Measurements from ENCODE around the gene CA10. TPM values are rescaled to one million over a fixed set of nuclear protein-coding genes. Genes with fewer than 3 reads are reported as not detected.

The CA10 gene
- total and polyA plus RNA-seq, 9 of the 15 experiments (the other 6 are each of a cell fraction or from before 2014, with no cell fraction given), result not detected

- WGBS (ENCODE audit: insufficient coverage, low coverage, missing lambda C conversion rate), result 2% methylated on average over 3 of the region's 3 CpGs
- Histone ChIP-seq H3K9ac (ENCODE audit: insufficient read depth in 1 of 2, low read depth in 2 of 2, low read length in 2 of 2) (no peak overlapping the region), H3K9me3 (replicated peaks; ENCODE audit: control insufficient read depth, insufficient read depth, low read depth, low read length) (no peaks in the 10 kb centered on the region), H3K27ac (ENCODE audit: extremely low read depth, low read depth, low read length) (no peak overlapping the region), H4K20me1 (replicated peaks; ENCODE audit: control insufficient read depth, insufficient read depth, low read length) (no peaks in the 10 kb centered on the region), H3K4me2 (ENCODE audit: insufficient read depth, low read length) (no peak overlapping the region), H3K4me1 (replicated peaks in 1 of 2; ENCODE audit: control insufficient read depth in 2 of 2, insufficient read depth in 2 of 2, low read length in 2 of 2) (no peaks in the 10 kb centered on the region), H3K36me3 (ENCODE audit: control insufficient read depth, insufficient read depth, low read length) (no peaks in the 10 kb centered on the region), H3K9me1 (ENCODE audit: control insufficient read depth, insufficient read depth, low read length) (no peaks in the 10 kb centered on the region), H3K4me3 (no peak overlapping the region), H2AFZ (ENCODE audit: low read depth, low read length) (no peak overlapping the region), H3K79me2 (ENCODE audit: control insufficient read depth, insufficient read depth, low read length) (no peaks in the 10 kb centered on the region), H3K27me3 (ENCODE audit: control insufficient read depth in 2 of 2, insufficient read depth in 2 of 2, low read length in 2 of 2) (no peaks in the 10 kb centered on the region)
- in situ Hi-C loops (cut with MboI), result no loop called here
- FAIRE-seq, result no peak
- BruUV-seq (replicated peaks), result no TSS peak
- intact Hi-C loops (cut with micrococcal nuclease), result no loop called here
- no peak for DNase-seq (ENCODE audit: extremely low read depth in 1 of 4, low spot score in 3 of 4)
- ChIA-PET POLR2A (no interaction called here), CTCF (ENCODE audit: low intra/inter-chr PET ratio) (no interaction called here)
- ATAC-seq, result no peak
- TF ChIP-seq USF1 (CRISPR knock-in tag; IDR thresholded peaks at IDR 0.05) (no peak), ZNF3 (CRISPR knock-in tag; IDR thresholded peaks at IDR 0.05) (no peak), ZNF407 (IDR thresholded peaks at IDR 0.05; ENCODE audit: low read depth) (no peak), YBX1 (IDR thresholded peaks at IDR 0.05) (no peak), ZNF184 (CRISPR knock-in tag; IDR thresholded peaks at IDR 0.05) (no peak), POLR2B (IDR thresholded peaks at IDR 0.05; ENCODE audit: low read depth, partially characterized antibody) (no peak), ZNF592 (IDR thresholded peaks at IDR 0.05) (no peak), SMAD4 (CRISPR knock-in tag; conservative IDR thresholded peaks at IDR 0.05) (no peak), FOXK1 (CRISPR knock-in tag; IDR thresholded peaks at IDR 0.05; ENCODE audit: borderline replicate concordance) (no peak), STAG1 (CRISPR knock-in tag; IDR thresholded peaks at IDR 0.05; ENCODE audit: borderline replicate concordance) (no peak), GABPB2 (CRISPR knock-in tag; conservative IDR thresholded peaks at IDR 0.05) (no peak)
These were observed 128.5 kb downstream of the CA10 start for GRCh38 chr17:52030052-52030451.

Data from K562 (cell line).